ENCODE measurements around the gene ATP11A.

ATP11A gene

DNA sequence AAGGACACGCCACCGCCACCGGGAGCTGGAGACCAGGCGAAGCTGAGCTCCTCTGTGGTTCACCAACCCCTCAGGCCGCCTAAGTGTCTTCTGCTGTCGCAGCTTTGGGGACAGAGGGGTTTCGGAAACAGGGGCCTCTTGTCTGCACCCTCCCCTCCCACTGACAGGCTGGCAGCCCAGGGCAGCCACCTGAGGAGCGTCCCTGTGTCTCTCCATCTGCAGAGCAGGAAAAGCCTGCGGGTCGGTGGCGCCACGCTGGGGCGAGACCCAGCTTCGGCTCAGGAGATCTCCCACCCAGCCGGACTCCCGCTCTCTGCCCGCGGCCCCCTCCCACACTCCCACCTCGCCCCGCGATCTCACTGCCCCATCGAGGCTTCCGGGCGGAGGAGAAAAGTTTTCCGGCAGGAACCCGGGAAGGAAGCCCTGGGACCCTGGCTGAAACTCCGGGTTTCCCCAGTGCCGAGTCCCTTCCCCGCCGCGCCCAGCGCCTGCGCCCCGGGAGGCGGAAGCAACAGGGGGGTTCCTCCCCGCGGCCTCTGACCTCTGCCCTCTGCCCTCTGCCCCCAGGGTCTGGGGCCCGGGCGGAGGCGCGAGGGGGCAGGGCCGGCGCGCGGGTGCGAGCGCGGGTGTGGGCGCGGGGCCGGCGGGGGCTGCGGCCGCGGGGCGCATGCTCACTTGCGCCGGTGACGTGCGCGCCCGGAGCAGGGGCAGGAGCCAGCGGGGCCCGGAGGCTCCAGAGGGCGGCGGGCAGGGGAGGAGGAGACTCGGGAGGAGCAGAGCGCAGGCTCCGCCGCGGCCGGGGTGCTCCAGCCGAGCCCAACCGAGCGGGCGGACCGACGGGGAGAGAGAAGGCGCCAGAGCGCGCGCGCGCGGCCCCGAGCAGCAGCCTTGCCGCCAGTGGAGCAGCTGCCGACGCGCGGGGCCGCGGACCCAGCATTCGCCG lies at the start of gene ATP11A:
Gene ATP11A (plus strand): TSS at position 736 of the 943 bp plus-strand sequence. CDS start 379 bp downstream, outside the sequence.
- DNase-seq (ENCODE audit: low spot score), result peak; percentile 84

DNA sequence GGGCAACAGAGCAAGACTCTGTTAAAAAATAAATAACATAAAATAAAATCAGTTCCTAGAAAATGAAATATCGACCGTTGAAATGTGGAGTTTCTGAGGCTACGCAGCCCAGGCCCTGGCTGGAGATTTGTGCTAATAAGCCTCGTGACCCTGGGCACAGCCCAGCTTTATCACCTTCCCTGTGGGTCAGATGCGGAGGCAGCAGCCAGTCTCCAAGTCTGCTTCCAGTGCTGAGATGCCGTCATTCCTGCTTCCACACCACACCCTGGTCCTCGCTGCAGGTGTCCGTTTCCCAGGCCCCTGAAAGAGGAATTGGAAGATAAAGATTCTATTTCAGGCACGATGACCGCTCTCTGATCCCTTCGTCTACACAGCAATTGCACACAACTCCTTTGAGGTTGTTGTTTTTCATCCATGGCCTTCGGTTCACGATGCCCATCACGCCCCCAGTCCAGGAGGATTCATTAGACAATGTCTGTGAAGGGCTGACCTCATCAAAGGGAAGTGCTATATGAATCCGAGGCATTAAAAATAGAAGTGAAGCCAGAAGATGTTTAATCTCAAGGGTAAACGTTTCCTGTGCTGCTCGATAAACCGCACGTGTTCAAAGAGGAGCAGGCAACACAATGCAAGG lies 48.3 kb upstream of the ATP11A start:
- no peak for DNase-seq (ENCODE audit: low spot score)

DNA sequence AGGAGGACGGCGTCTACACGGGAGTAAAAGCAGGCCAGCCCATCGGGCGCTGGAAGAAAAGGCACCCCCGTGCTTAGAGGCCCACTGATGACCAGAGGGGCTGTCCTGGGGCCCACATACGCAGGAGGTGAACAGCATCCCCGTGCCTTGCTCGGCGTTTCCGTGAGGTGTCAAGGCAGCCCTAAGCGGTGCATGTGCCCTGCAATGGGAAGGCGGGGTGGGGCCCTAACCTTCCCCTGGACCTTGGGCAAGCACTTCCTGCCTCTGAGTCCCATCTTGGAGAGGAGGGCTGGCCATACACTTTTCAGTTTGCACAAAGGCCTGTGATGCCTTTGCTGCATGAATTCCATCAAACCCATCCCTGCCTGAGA lies 47.8 kb upstream of the ATP11A start:
- no peak for DNase-seq (ENCODE audit: low spot score)

DNA sequence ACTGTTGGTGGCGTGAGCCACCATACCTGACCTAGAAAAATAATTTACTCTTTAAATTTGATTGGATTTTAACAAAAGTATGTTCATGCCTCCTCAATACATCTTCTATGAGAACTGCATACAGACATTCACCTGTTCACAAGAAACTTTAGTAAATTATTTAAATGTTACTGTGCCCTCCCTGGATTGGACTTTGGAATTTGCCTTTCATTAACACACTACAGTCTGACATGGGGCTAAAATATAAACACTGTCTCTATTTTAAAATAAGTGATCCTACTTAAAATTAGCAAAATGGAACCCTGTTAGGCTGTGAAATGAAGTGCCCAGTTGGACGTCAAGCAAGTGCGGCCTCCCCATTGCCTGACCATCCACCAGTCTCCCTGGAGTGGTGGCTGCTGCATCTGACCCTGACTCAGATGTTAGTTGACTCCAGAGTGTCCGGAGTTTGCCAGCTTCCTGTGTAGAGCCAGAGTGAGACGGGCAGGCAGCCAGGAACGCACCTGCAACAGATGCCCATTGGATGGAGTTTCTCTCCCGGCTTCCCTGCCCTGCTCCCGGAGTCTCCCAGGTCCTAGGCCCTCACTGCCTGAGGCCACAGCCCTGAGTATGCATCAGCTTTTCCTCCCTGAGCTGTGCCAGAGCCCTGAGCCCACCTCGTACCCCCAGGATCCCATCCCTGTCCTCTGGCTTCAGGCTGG lies 45.9 kb upstream of the ATP11A start:
- DNase-seq (ENCODE audit: low spot score), result no peak

DNA sequence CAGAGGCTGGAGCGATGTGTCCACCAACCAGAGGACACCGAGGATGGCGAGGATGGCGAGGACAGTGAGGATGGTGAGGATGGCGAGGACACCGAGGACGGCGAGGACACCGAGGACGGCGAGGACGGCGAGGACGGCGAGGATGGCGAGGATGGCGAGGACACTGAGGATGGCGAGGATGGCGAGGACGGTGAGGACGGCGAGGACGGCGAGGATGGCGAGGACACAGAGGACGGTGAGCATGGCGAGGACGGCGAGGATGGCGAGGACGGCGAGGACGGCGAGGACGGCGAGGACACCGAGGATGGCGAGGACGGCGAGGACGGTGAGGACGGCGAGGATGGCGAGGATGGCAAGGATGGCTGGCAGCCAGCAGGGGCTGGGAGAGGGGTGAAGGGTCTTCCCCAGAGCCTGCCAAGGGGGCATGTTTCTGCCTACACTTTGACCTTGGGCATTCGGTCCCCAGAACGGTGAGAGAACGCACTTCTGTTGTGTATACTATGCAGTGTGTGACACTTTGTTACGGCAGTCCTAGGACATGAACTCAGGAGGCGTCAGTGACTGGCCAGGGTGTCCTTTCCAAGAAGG lies 44.4 kb upstream of the ATP11A start:
- DNase-seq (ENCODE audit: low spot score), result no peak

DNA sequence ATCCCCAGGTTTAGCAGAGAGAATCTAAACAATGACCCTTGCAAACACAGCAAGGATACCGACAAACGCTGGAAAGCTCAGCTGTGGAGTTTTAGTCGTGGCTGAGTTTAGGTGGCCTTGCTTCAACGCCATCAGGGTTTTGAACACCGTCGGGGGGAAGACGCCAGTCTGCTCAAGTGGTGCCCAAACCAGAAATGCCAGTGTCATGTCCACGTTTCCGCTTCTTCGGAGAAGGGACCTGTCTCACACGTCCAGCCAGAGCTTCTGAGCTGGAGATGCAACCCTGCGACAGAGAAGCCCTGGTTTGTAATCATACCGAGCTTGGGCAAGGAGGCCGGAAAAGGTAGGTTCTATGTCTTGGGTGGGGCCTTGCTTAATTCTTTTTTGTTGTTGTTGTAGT lies 42.6 kb upstream of the ATP11A start:
- DNase-seq (ENCODE audit: low spot score), result no peak

DNA sequence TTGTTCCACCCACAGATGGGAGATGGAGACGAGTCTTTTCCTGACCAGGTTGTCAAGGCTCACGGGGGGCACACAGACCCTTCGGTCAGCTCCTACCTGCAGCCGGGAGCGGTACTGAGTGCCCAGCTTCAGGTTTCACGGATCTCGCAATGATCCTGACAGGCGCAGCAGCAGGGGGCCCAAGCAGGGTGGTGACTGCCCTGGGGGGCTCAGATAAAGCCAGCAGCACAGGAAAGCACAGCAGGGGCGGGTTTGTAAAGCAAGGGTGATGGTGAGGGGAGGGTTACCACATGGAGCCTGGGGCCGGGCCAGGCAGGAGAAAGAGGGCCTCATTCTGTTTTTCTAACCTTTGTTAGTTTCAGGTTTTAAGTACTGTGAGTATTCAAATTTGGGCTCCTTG lies 41.7 kb upstream of the ATP11A start:
- no peak for DNase-seq (ENCODE audit: low spot score)

DNA sequence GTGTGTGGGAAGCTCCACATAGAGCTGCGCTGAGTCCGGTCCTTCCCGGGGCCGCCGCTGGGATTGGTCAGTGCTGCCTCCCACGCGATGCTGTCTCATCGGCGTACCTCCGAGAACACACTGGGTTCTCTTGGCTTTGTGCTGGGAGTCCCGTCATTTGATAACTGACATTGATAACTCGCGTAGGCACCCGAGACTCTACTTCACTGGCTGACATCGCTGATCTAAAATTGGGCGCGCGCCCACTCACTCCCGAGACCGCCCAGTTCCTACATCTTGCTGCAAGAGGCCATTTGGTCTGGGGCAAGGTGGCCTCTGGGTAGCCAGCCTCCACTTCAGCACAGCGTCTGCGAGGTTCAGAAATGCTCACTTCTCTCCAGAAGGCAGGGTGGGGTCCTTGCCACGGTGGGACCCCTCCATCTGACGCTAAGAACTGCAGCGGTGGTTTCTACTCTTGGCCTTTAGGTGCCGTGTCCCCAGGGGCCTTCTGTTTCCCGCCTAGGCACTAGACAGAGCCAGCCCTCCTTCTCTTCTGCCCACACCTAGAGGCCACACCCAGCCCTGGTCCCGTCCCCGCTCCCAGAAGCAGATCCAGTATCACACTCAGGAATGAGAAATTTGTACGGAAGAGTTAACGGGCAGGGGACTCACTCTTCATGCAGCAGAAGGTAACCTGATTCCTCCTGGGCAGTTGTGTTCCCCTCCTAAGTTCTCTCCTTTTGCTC lies 40.7 kb upstream of the ATP11A start:
- DNase-seq (ENCODE audit: low spot score), result no peak

DNA sequence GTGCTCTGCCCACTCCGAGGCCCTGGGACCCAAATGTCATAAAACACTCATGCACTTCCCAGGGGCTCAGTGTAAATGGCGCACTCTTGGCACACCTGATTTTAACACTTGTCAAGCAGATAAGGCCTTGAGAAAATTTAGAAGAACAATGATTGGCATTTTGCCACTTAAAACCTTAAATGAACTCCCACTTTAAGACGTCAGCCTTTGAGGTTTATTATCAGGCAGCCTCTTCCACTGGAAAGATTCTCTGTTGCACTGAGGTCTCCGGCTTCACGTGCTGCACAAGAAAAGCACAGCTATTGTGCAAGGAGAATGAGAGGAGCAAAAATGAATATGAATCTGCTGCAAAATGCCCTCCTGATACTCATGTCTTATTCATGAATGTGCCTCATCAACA lies 38.5 kb upstream of the ATP11A start:
- DNase-seq (ENCODE audit: low spot score), result no peak

DNA sequence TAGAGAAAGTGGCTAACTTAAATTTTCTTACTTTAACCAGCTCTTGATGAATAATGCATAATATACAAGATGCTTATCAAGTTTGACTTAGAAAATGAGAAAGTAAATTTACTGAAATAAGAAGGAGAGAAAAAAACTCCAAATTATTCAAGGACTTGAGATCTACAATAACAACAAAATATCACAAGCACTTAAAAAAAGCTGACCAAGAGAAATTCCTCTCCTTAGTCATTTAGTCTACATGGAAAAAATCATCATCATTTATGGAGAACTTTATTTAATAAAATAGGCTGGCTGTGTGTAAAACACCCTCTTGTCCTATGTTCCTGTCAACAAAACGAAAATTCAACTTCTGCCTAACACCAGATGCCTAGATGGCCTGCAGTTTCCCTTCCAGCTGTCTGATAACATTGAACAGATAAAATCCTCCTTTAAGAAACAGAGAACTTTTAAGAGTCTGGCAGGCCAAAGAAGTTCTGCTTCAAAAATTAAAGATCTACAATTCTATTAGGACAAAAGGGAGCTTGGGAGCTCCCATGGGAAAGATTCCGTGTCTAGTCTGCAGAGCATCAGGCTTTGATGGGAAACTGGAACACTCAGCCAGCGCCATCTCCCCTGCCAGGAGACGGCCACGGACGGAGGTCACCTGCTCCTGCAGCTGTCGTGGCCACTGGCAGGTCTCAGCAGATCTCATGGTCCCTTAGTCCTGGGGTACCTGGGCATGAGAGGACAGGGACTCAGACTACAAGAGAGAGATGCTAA lies 37.9 kb upstream of the ATP11A start:
- DNase-seq (ENCODE audit: low spot score), result no peak

DNA sequence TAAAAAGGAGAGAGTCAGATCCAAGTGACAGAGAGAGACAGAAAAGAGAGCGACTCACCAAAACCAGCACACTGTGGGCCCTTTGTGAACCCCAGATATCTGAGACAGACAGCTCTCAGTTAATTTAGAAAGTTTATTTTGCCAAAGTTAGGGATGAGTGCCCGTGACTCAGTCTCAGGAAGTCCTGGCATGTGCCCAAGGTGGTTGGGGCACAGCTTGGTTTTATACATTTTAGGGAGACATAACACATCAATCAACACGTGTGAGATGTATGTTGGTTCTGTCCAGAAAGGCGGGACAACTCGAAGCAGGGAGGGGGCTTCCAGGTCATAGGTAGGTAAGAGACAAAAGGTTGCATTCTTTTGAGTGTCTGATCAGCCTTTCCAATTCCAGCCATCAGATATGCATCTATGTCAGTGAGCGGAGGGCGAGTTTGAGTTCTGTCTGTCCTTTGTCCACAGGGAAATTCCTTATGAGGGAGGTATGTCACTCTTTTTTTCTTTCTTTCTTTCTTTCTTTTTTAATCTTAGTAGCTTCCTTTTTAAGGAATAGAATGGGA lies 37.2 kb upstream of the ATP11A start:
- DNase-seq (ENCODE audit: low spot score), result no peak

DNA sequence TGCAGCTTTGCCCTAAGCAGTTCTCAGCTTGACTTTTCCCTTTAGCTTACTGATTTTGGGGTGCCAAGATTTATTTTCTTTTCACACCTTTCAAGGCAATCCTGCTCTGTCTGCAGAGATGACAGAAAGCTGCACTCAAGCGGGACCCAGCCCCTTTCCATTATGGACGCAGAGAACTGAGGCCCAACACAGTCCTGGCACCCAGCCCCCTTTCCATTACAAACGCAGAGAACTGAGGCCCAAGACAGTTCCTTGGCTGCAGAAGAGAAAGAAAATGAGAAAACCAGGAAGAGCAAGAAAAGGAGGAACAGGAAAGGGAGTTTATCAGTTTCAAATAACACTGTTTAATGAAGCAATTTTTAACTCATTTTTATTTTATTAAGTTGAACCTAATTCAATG lies 36.8 kb upstream of the ATP11A start:
- no peak for DNase-seq (ENCODE audit: low spot score)

DNA sequence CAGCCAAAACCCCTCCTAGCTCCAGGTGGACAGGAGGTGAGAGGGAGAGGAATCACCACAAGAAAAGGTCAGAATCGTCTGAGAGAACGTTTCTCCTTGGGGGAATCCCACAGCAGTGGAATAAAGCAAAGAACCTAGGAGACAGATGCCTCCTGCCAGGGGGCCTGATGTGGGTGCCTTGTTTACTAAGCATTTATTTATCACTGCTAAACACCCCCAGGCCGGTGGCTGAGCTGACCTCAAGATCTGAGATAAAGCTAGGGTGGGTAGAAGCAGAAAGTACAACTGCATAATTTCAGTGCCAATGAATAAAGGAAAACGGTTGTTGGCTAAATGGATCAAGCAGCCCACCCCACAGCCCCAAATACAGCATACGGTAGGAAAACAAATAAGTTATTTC lies 33.9 kb upstream of the ATP11A start:
- DNase-seq (ENCODE audit: low spot score), result no peak

DNA sequence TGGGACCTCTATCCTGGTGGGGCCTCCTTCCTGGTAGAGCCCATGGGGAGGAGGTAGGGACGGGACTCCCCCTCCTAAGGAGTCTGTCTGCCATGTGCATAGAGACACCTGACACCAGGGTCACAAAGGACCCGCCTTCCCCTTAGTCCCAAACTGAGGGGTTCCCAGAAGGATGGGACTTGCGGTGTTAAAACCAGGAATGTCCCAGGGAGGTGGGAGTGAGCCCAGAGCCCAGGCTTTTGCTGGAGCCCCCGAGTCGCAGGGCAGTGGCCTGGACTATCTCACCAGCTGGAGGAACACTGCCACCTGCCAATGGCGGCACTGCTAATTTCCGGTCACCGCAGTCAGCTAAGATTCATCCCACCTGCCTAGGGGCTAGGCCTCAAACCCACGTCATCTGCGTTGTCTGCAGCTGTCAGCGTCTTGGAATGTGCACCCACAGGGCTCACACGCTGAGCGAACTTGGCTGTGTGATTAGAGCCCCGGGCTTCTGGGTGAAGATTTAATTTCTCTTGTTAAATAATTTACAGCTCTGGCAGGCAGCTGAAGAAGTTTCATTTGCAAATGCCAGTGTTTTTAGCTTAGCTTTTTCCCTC lies 31.9 kb upstream of the ATP11A start:
- DNase-seq (ENCODE audit: low spot score), result no peak

DNA sequence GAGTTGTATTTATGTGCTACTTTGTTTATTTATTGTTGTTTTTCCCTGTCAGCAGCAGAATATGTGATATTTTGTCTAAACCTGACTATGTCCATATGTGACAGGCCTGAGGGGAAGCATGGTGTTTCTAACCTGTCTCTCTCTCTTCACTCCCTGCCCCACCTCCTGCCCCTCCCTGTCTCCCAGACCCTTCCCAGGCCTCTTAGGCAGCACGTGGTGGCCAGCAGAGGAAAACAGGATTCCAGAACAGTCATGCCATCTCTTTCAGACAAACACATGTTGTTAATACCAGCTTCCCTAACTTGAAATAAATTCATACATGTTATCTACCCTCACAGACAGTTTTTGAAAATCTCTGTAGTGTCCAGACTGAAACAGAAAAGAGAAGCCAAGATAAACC lies 31.0 kb upstream of the ATP11A start:
- no peak for DNase-seq (ENCODE audit: low spot score)

DNA sequence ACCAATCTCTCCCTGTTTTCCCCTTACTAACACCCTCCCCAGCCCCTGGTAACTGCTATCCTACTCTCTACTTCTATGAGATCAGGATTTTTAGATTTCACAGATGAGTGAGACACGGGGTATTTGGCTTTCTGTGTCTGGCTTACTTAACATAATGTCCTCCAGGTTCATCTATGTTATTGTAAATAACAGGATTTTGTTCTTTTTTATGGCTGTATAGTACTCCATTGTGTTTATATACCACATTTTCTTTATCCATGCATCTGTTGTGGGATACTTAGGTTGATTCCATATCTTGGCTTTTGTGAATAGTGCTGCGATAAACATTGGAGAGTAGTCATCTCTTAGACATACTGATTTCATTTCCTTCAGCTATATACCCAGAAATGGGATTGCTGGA lies 28.5 kb upstream of the ATP11A start:
- no peak for DNase-seq (ENCODE audit: low spot score)

DNA sequence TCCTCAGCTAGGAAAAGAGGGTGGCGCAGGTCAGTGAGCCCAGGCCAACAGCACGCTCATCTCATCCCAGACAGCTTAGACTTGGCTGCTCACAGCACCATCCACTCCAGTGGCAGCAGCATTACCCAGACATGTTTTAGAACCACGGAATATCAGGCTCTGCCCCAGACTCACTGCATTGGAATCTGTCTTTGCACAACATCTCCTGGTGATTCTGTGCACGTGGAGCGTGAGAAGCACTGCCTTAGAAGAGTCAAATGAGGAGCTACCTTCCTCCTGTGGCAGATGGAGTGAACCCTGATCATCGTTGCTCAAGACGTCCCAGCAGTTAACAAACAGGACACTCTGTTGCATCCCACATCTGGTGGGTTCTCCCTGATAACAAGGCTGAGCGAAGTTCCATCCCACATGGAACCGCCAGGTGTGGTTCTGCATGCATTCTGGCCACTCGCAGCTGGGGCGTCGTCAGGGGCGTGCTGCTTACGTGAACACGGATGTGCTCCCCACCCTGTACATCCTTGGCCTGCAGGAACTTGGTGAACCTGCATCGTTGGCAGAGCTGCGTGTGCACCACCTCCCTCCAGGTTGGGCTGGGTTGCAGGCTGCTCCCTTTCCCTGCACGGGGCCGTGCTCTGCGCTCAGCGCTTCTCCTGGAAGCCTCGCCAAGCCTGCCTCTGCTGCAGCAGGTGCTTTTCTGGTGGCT lies 25.2 kb upstream of the ATP11A start:
- no peak for DNase-seq (ENCODE audit: low spot score)

DNA sequence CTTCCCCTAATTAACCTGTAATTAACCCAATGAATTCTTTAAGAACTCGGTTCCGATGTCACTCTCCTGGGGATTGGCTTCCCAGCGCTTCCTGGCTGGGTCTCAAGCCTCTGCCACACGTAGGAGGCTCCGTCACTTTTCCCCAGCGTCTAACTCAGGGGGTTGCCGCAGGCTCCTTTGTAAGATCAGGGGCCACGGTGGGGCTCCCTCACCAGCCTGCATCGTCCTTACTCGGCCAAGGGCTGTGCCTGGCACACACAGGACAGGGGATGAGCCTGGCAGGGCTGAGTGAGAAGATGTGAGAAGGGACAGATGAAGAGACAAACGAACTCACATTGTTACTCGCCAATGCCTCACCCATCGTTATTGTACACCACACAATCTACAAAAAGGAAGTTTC lies 20.9 kb upstream of the ATP11A start:
- DNase-seq (ENCODE audit: low spot score), result no peak

DNA sequence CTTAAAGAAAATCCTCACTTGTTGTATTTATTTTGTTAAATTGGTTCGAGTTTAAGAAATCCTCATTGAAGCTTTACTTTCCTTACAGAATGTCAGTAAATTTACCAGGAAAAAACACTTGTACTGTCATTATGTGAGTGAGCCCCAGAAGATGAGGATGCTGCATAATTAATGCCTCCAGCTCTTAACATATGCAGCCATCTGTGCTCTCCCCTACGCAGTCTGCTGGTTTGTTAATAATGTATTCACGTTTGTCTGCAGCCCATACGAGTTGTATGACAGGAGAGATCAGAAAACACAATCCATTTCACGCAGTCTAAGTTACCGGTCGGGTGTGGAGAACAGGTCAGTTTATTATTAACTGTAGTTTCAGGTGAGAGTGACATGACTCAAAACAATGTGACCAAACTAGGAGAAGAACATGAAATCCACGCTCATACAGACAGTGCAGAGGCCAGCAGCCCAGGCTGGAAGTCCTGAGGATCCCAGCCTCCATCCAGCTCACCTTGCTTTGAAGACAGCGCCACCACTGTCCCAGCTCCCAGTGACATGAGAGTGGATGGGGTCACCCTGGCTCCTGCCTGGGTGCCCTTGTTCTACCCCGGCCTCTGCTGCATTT lies 19.8 kb upstream of the ATP11A start:
- no peak for DNase-seq (ENCODE audit: low spot score)
